Ectodermal cell (in vitro differentiated cells): ENCODE results near the gene UQCRHL.

Experiments
- H3K27ac ChIP-seq: 2 replicates; pipeline ENCODE4 v1.7.0; 2013; ENCODE audit warnings: mild to moderate bottlenecking, low read depth, low read length; ENCODE audit not compliant: insufficient read depth, poor library complexity, severe bottlenecking
- H3K27me3 ChIP-seq: 2 replicates; pipeline ENCODE4 v1.7.0; 2013; ENCODE audit warnings: mild to moderate bottlenecking, low read length; ENCODE audit not compliant: insufficient read depth, control insufficient read depth, poor library complexity, severe bottlenecking
- H3K36me3 ChIP-seq: one replicate; pipeline ENCODE4 v1.7.0; 2013; ENCODE audit warnings: low read length; ENCODE audit not compliant: control insufficient read depth, insufficient read depth
- H3K4me1 ChIP-seq: one replicate; pipeline ENCODE4 v1.7.0; 2013; ENCODE audit warnings: low read length; ENCODE audit not compliant: control insufficient read depth, insufficient read depth
- H3K4me3 ChIP-seq: 2 replicates; pipeline ENCODE4 v1.7.0; 2013; ENCODE audit warnings: low read depth, low read length, control low read depth; ENCODE audit not compliant: insufficient read depth
- H3K9me3 ChIP-seq: 2 replicates; pipeline ENCODE4 v1.7.0; 2013; ENCODE audit warnings: mild to moderate bottlenecking, low read length, moderate library complexity; ENCODE audit not compliant: control insufficient read depth
- WGBS, 2 experiments: methylation state at CpG; one replicate each; pipeline ENCODE4 v1.1.7; 2013; ENCODE audit warnings: missing lambda C conversion rate in 2 of 2; 5-methylcytosine and 5-hydroxymethylcytosine counted together

Gene UQCRHL

GRCh38 chr1:15768388-15768787 lies 39.1 kb downstream of the UQCRHL start:
- Histone ChIP-seq H3K4me3 (no peak overlapping the region), H3K27ac (no peak overlapping the region), H3K27me3 (no peaks in the 10 kb centered on the region), H3K9me3 (no peaks in the 10 kb centered on the region), H3K4me1 (no peaks in the 10 kb centered on the region), H3K36me3 (no peaks in the 10 kb centered on the region)
- WGBS, 2 experiments: 93 to 95% methylated on average over 6 to 7 of the region's 7 CpGs

GRCh38 chr1:15767941-15768340 lies 39.5 kb downstream of the UQCRHL start:
- Histone ChIP-seq H3K4me1 (no peaks in the 10 kb centered on the region), H3K4me3 (no peak overlapping the region), H3K36me3 (no peaks in the 10 kb centered on the region), H3K27me3 (no peaks in the 10 kb centered on the region), H3K27ac (no peak overlapping the region), H3K9me3 (no peaks in the 10 kb centered on the region)
- 93% methylated on average over 5 of the region's 5 CpGs for WGBS, 2 experiments

GRCh38 chr1:15765495-15766194 lies 41.8 kb downstream of the UQCRHL start:
- Histone ChIP-seq H3K4me3 (no peak overlapping the region), H3K27ac (no peak overlapping the region), H3K9me3 (no peaks in the 10 kb centered on the region), H3K4me1 (peaks cover 5% of the 10 kb centered on the region), H3K27me3 (no peaks in the 10 kb centered on the region), H3K36me3 (no peaks in the 10 kb centered on the region)
- WGBS, 2 experiments: 94% methylated on average over 20 of the region's 20 CpGs

GRCh38 chr1:15764890-15765289 lies 42.6 kb downstream of the UQCRHL start:
- Histone ChIP-seq H3K36me3 (no peaks in the 10 kb centered on the region), H3K4me3 (no peak overlapping the region), H3K9me3 (no peaks in the 10 kb centered on the region), H3K27ac (no peak overlapping the region), H3K27me3 (peaks cover 4% of the 10 kb centered on the region), H3K4me1 (peaks cover 9% of the 10 kb centered on the region)
- 96% methylated on average over 15 of the region's 15 CpGs for WGBS, 2 experiments

- no peak overlapping the region for H3K4me3 ChIP-seq
- peaks cover 10% of the 10 kb centered on the region for H3K27me3 ChIP-seq
- H3K27ac ChIP-seq: no peak overlapping the region
- WGBS, 2 experiments: 88 to 89% methylated on average over 10 of the region's 10 CpGs
- H3K9me3 ChIP-seq: no peaks in the 10 kb centered on the region
- peaks cover 9% of the 10 kb centered on the region for H3K4me1 ChIP-seq
- no peaks in the 10 kb centered on the region for H3K36me3 ChIP-seq
Measured at GRCh38 chr1:15764269-15764764, 43.1 kb downstream of the UQCRHL start.

GRCh38 chr1:15762546-15762945 lies 44.9 kb downstream of the UQCRHL start:
- WGBS, 2 experiments: 83% methylated on average over 10 of the region's 10 CpGs
- peaks cover 16% of the 10 kb centered on the region for H3K4me1 ChIP-seq
- H3K4me3 ChIP-seq: no peak overlapping the region
- H3K36me3 ChIP-seq: no peaks in the 10 kb centered on the region
- no peak overlapping the region for H3K27ac ChIP-seq
- H3K9me3 ChIP-seq: no peaks in the 10 kb centered on the region
- peaks cover 26% of the 10 kb centered on the region for H3K27me3 ChIP-seq

GRCh38 chr1:15761366-15762128 lies 45.9 kb downstream of the UQCRHL start:
- H3K36me3 ChIP-seq: no peaks in the 10 kb centered on the region
- no peaks in the 10 kb centered on the region for H3K9me3 ChIP-seq
- H3K4me1 ChIP-seq: peaks cover 19% of the 10 kb centered on the region
- H3K27me3 ChIP-seq: peaks cover 36% of the 10 kb centered on the region
- H3K27ac ChIP-seq: no peak overlapping the region
- no peak overlapping the region for H3K4me3 ChIP-seq
- 93% methylated on average over 8 of the region's 8 CpGs for WGBS, 2 experiments

- Histone ChIP-seq H3K27me3 (peaks cover 42% of the 10 kb centered on the region), H3K27ac (no peak overlapping the region), H3K9me3 (no peaks in the 10 kb centered on the region), H3K36me3 (no peaks in the 10 kb centered on the region), H3K4me3 (peak overlapping the region; percentile 15), H3K4me1 (peaks cover 26% of the 10 kb centered on the region)
- 31 to 46% methylated on average over 12 of the region's 12 CpGs for WGBS, 2 experiments
Measured at GRCh38 chr1:15760520-15761211, 46.8 kb downstream of the UQCRHL start.

- 1% methylated on average over 58 of the region's 58 CpGs for WGBS, 2 experiments
- Histone ChIP-seq H3K9me3 (no peaks in the 10 kb centered on the region), H3K4me3 (peak overlapping the region; percentile 64), H3K4me1 (peaks cover 30% of the 10 kb centered on the region), H3K36me3 (no peaks in the 10 kb centered on the region), H3K27me3 (peaks cover 42% of the 10 kb centered on the region), H3K27ac (no peak overlapping the region)
Measured at GRCh38 chr1:15758953-15759661, 48.3 kb downstream of the UQCRHL start.
